DND-41 (cell line): ENCODE measurements around the gene CCDC167.
"Not testable (repeated sequence)": the region's sequence is repeated elsewhere in the genome, so short reads cannot be mapped to it uniquely, and the experiment has no call there.

Source experiments
- ATAC-seq: fragments of 200-7000 bp; cut with Tn5 transposase; 3 replicates; pipeline ENCODE4 v1.9.1; 2021; ENCODE audit warnings: low read depth; ENCODE audit not compliant: insufficient read depth
- DNase-seq: peaks from one replicate; pipeline ENCODE4 v3.0.0-alpha.2; 2020
- H2AFZ ChIP-seq: 2 replicates; pipeline ENCODE4 v1.6.0; 2012; ENCODE audit warnings: low read depth, low read length
- H3K27ac ChIP-seq: 2 replicates; pipeline ENCODE4 v1.5.1; 2012; ENCODE audit warnings: low read length, inconsistent platforms
- H3K27me3 ChIP-seq: fragments of 200-600 bp; sonication (generic); 2 replicates; pipeline ENCODE4 v1.6.0; 2012; ENCODE audit warnings: low read length, mild to moderate bottlenecking, inconsistent platforms; ENCODE audit not compliant: insufficient read depth, poor library complexity
- H3K36me3 ChIP-seq: 2 replicates; pipeline ENCODE4 v1.5.1; 2012; ENCODE audit warnings: low read length, inconsistent platforms; ENCODE audit not compliant: insufficient read depth
- H3K4me1 ChIP-seq: 2 replicates; pipeline ENCODE4 v1.5.1; 2012; ENCODE audit warnings: mild to moderate bottlenecking, low read length; ENCODE audit not compliant: insufficient read depth
- H3K4me2 ChIP-seq: 2 replicates; pipeline ENCODE4 v1.6.0; 2012; ENCODE audit warnings: mild to moderate bottlenecking, moderate library complexity, low read length, inconsistent platforms; ENCODE audit not compliant: insufficient read depth
- H3K4me3 ChIP-seq, 2 experiments: fragments of 200-600 bp in 1 of 2; shearing (Covaris generic) in 1 of 2; 2 replicates each; pipeline ENCODE4 v1.5.1; 2012 to 2016; ENCODE audit warnings: inconsistent platforms in 2 of 2, low read length in 2 of 2, mild to moderate bottlenecking in 2 of 2, low read depth in 1 of 2, moderate library complexity in 1 of 2
- H3K79me2 ChIP-seq: 2 replicates; pipeline ENCODE4 v1.6.0; 2012; ENCODE audit warnings: low read length, inconsistent platforms; ENCODE audit not compliant: insufficient read depth
- H3K9ac ChIP-seq: 2 replicates; pipeline ENCODE4 v1.6.0; 2012; ENCODE audit warnings: low read depth, mild to moderate bottlenecking, inconsistent platforms, low read length, moderate library complexity
- H3K9me3 ChIP-seq: 2 replicates; pipeline ENCODE4 v1.5.1; 2012; ENCODE audit warnings: low read length, moderate library complexity, mild to moderate bottlenecking, inconsistent platforms; ENCODE audit not compliant: insufficient read depth, severe bottlenecking
- H4K20me1 ChIP-seq: 2 replicates; pipeline ENCODE4 v1.6.0; 2012; ENCODE audit warnings: low read length; ENCODE audit not compliant: insufficient read depth
- CTCF ChIP-seq: IDR thresholded peaks from 2 replicates; pipeline ENCODE4 v1.5.1; 2012; ENCODE audit warnings: borderline replicate concordance, low read length, moderate library complexity, mild to moderate bottlenecking; ENCODE audit not compliant: poor library complexity, severe bottlenecking; ENCODE audit errors: extremely low read depth
- EZH2 ChIP-seq: IDR thresholded peaks from 3 replicates; pipeline ENCODE4 v1.6.1; 2012; ENCODE audit warnings: borderline replicate concordance, low read depth, mild to moderate bottlenecking, moderate library complexity, low read length, inconsistent platforms; ENCODE audit not compliant: severe bottlenecking

Gene CCDC167

GRCh38 chr6:37501632-37502491 is 2.2 kb upstream of the CCDC167 start:
- no peak overlapping the region for H3K4me3 ChIP-seq
- peak overlapping the region; percentile 72 for H2AFZ ChIP-seq
- H4K20me1 ChIP-seq: no peaks in the 10 kb centered on the region
- H3K9ac ChIP-seq: peak overlapping the region; percentile 25
- H3K36me3 ChIP-seq: no peaks in the 10 kb centered on the region
- TF ChIP-seq EZH2 (no peak), CTCF (no peak)
- no peak for ATAC-seq
- DNase-seq: peak; percentile 44
- peak overlapping the region; percentile 19; the same call in 1 of the 2 replicates for H3K4me2 ChIP-seq
- H3K27me3 ChIP-seq: no peaks in the 10 kb centered on the region
- peak overlapping the region; percentile 84 for H3K27ac ChIP-seq
- peaks cover 48% of the 10 kb centered on the region for H3K4me1 ChIP-seq
- H3K9me3 ChIP-seq: no peaks in the 10 kb centered on the region
- H3K79me2 ChIP-seq: peaks cover 26% of the 10 kb centered on the region

- not testable (repeated sequence) for H3K27ac ChIP-seq, H3K9ac ChIP-seq, DNase-seq, H3K27me3 ChIP-seq, H4K20me1 ChIP-seq, H2AFZ ChIP-seq, H3K9me3 ChIP-seq, ATAC-seq, H3K4me3 ChIP-seq, H3K36me3 ChIP-seq, H3K4me2 ChIP-seq
- peaks cover 48% of the 10 kb centered on the region for H3K4me1 ChIP-seq
- peaks cover 32% of the 10 kb centered on the region for H3K79me2 ChIP-seq
Measured at GRCh38 chr6:37500904-37501303, 1.2 kb upstream of the CCDC167 start.

GRCh38 chr6:37500294-37500608 is 558 bp upstream of the CCDC167 start:
- Histone ChIP-seq H3K27me3 (no peaks in the 10 kb centered on the region), H3K9me3 (no peaks in the 10 kb centered on the region), H3K9ac (peak overlapping the region; percentile 71), H3K4me1 (peaks cover 48% of the 10 kb centered on the region), H3K79me2 (peaks cover 39% of the 10 kb centered on the region), H3K36me3 (0 out of 2 replicates have a peak, but pooled peaks cover 4% of the 10 kb centered on the region), H2AFZ (peak overlapping the region; percentile 91), H3K4me2 (peak overlapping the region; percentile 65), H3K27ac (peak overlapping the region; percentile 70), H3K4me3 (peak overlapping the region in 1 of 2 experiments; percentile 65; a peak in 2 of 4 replicates), H4K20me1 (no peaks in the 10 kb centered on the region)
- no peak for ATAC-seq
- DNase-seq: no peak
- TF ChIP-seq EZH2 (no peak), CTCF (no peak)

- H3K9ac ChIP-seq: 0 out of 2 replicates have a peak overlapping the region, but pooled peaks have one; percentile 7
- no peaks in the 10 kb centered on the region for H3K9me3 ChIP-seq
- H2AFZ ChIP-seq: no peak overlapping the region
- H4K20me1 ChIP-seq: peaks cover 14% of the 10 kb centered on the region; the same call in 1 of the 2 replicates
- peaks cover 65% of the 10 kb centered on the region for H3K79me2 ChIP-seq
- no peak for ATAC-seq
- no peak overlapping the region for H3K27ac ChIP-seq
- H3K36me3 ChIP-seq: peaks cover 4% of the 10 kb centered on the region; the same call in 1 of the 2 replicates
- peak overlapping the region; percentile 65; the same call in 1 of the 2 replicates for H3K4me2 ChIP-seq
- H3K4me3 ChIP-seq: no peak overlapping the region
- H3K4me1 ChIP-seq: peaks cover 37% of the 10 kb centered on the region
- no peak for DNase-seq
- TF ChIP-seq EZH2 (no peak), CTCF (no peak)
- H3K27me3 ChIP-seq: no peaks in the 10 kb centered on the region
Measured at GRCh38 chr6:37496951-37497885, 2.5 kb downstream of the CCDC167 start.
